Motor neuron (in vitro differentiated cells): ENCODE data around the gene ENPP5. TPM values are rescaled to one million over a fixed set of nuclear protein-coding genes. Genes with fewer than 3 reads are reported as not detected.
"Not testable (repeated sequence)": the region's sequence is repeated elsewhere in the genome, so short reads cannot be mapped to it uniquely, and the experiment has no call there.

Experiments used
- ATAC-seq, 8 experiments: fragments of 200-7000 bp; cut with Tn5 transposase; replicated peaks in 6 of 8; 2 replicates each; pipeline ENCODE4 v1.8.0; 2021; ENCODE audit warnings: mild to moderate bottlenecking in 8 of 8, moderate library complexity in 8 of 8
- H3K27ac ChIP-seq, 2 donors: fragments of 250-450 bp; sonication (Bioruptor Pico); 2 replicates each; pipeline ENCODE4 v1.9.0; 2021; ENCODE audit warnings: antibody characterized with exemption in 2 of 2, mild to moderate bottlenecking in 2 of 2, moderate library complexity in 1 of 2
- H3K4me1 ChIP-seq, 2 donors: fragments of 250-450 bp; sonication (Bioruptor Pico); replicated peaks in 1 of 2; 2 replicates each; pipeline ENCODE4 v1.6.1; 2021; ENCODE audit warnings: antibody characterized with exemption in 2 of 2, mild to moderate bottlenecking in 2 of 2, moderate library complexity in 1 of 2
- H3K4me3 ChIP-seq, 5 donors: fragments of 250-450 bp; sonication (Bioruptor Pico); 2 replicates each; pipeline ENCODE4 v1.9.0; 2021; ENCODE audit warnings: antibody characterized with exemption in 5 of 5, mild to moderate bottlenecking in 5 of 5, moderate library complexity in 4 of 5
- WGBS, 10 experiments: fragments of 450-650 bp; shearing (Covaris generic); methylation state at CpG; one replicate each; pipeline ENCODE4 v1.0.0; 2022; 5-methylcytosine and 5-hydroxymethylcytosine counted together
- in situ Hi-C, 9 experiments: fragments of 400-800 bp; cut with MboI; loops; one replicate each; pipeline ENCODE4 v1.15.0; 2021; ENCODE audit warnings: low sequenced_read_pairs in 9 of 9, low pct_unique_long_range_greater_than_20kb in 2 of 9; ENCODE audit not compliant: unreplicated experiment in 9 of 9
- total RNA-seq, 8 experiments: library from RNA; unstranded; fragments of 300-600 nt; gene quantifications; 2 replicates each; pipeline versions ENCODE4 v1.2.3 to v1.2.4, GENCODE V29; 2022

The ENPP5 gene
- total RNA-seq, 8 experiments from 2014 or later = 0.17 to 5.1 (median 2.3) TPM; not detected in 2

DNA sequence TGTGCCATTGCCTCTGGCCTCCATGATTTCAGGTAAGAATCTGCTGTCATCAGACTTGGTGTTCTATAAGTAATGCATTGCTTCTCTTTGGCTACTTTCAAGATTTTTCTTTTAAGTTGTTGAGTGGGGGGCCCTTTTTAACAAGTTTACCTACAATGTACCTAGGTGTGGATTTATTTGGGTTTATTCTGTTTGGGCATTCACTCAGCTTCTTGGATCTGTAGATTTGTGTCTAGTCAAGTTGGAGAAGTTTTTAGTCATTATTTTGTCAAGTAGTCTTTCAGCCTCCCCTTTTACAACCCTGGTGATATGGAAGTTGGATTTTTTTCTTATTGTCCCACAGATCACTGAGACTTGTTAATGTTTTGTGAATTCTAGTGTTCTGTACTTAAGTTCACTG is 14.1 kb downstream of the ENPP5 start:
- Histone ChIP-seq H3K4me3 (no peak overlapping the region), H3K27ac (no peak overlapping the region)

GRCh38 chr6:46149066-46149465 is 21.7 kb downstream of the ENPP5 start:
- ATAC-seq, H3K27ac ChIP-seq, H3K4me1 ChIP-seq, in situ Hi-C loops, H3K4me3 ChIP-seq: not testable (repeated sequence)
- WGBS, 10 experiments = 17 to 100% (median 77%) methylated on average over 1 to 3 of the region's 3 CpGs; no CpG with 5 or more reads in 3 of the 10 experiments

More for the DNA sequence above, 14.1 kb downstream of the ENPP5 start:
- in situ Hi-C loops = no loop called here
- no peaks in the 10 kb centered on the region for H3K4me1 ChIP-seq
- no peak for ATAC-seq

GRCh38 chr6:46144270-46144669 is 26.5 kb downstream of the ENPP5 start:
- Histone ChIP-seq H3K27ac (no peak overlapping the region), H3K4me1 (no peaks in the 10 kb centered on the region), H3K4me3 (no peak overlapping the region)
- 30 to 91% (median 78%) methylated on average over 1 of the region's 1 CpG; no CpG with 5 or more reads in 1 of the 10 experiments for WGBS, 10 experiments
- ATAC-seq = no peak
- in situ Hi-C loops = no loop called here

DNA sequence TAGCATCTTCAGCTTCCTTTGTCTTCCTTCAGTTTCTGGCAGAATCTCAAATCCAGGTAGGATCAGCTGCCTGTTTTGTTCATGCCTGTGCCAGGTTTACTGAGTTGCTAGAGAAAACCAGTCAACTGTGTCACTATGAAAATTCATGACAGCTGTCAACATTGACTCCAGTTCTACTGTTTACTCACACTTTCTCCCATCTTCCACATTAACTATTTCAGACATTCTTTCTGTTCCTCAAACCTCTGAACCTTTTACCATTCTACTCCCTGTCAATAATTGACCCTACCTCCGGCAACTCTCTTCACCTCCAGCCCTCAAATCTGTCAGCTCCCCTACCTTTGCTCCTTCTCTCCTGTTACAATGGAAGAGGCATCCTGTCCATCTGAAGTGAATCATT is 32.5 kb downstream of the ENPP5 start:
- ATAC-seq = no peak
- Histone ChIP-seq H3K4me1 (no peaks in the 10 kb centered on the region), H3K27ac (no peak overlapping the region), H3K4me3 (no peak overlapping the region)
- 0 to 100% (median 83%) methylated on average over 1 of the region's 1 CpG; no CpG with 5 or more reads in 3 of the 10 experiments for WGBS, 10 experiments
- in situ Hi-C loops = no loop called here

DNA sequence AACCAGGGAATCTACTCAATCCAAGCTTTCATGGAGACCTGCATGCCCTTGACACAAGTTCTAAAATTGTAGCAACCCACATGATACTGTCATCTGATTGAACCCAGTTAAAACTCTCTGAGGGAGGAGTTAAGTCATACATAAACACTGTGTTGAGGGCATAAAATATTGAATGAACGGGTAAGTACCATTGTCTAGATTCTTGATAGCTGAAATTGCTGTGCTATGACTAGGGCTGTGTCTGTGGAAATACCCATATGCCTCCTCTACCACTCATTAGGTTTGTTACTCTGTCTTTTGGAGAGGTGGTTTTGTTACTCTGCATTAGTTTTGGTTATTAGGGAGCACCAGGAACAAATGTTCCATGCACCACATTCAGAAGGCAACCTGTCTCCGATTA is 33.4 kb downstream of the ENPP5 start:
- H3K4me3 ChIP-seq = no peak overlapping the region
- 0 to 100% (median 80%) methylated on average over 1 to 2 of the region's 2 CpGs; no CpG with 5 or more reads in 1 of the 10 experiments for WGBS, 10 experiments
- H3K4me1 ChIP-seq = no peaks in the 10 kb centered on the region
- no peak for ATAC-seq
- H3K27ac ChIP-seq = no peak overlapping the region
- in situ Hi-C loops = no loop called here

GRCh38 chr6:46136831-46137230 is 33.9 kb downstream of the ENPP5 start:
- H3K27ac ChIP-seq = no peak overlapping the region
- no peaks in the 10 kb centered on the region for H3K4me1 ChIP-seq
- no peak for ATAC-seq
- in situ Hi-C loops = no loop called here
- 0 to 100% (median 67%) methylated on average over 1 to 2 of the region's 2 CpGs; no CpG with 5 or more reads in 1 of the 10 experiments for WGBS, 10 experiments
- H3K4me3 ChIP-seq = no peak overlapping the region

DNA sequence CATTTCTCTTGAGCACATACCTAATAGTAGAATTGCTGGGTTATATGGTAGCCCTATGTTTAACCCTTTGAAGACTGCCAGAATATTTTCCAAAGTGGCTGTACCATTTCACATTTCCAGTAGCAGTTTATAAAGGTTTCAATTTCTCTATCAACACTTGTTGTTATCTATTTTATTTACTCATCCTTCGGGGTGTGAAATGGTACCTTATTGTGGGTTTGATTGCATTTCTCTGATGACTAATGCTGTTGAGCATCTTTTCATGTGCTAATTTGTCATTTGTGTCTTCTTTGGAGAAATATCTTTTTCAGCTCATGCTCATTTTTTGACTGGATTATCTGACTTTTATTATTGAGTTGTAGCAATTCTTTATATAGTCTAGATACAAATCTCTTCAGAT is 35.6 kb downstream of the ENPP5 start:
- in situ Hi-C loops = no loop called here
- Histone ChIP-seq H3K4me3 (no peak overlapping the region), H3K4me1 (peaks cover 2 to 4% of the 10 kb centered on the region in 2 donors), H3K27ac (no peak overlapping the region)
- 12 to 100% (median 65%) methylated on average over 1 of the region's 1 CpG for WGBS, 10 experiments
- no peak for ATAC-seq

DNA sequence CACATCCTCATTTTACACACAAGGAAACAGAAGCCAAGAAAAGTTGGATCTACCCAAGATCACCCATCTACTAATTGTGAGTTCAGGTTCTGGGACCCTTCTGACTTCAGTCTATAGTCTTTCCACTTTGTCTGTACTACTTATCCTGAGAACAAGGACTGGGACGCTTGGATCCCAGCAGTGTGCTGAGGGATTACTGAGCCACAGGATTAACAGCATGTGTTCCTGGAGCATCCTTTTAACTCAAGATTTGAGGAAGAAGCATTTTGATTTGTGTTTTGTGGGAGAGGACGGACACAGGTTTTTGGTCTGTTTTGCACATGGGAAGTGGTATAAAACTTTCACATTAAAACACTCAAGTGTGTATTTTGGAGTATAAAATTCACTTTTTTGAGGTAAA is 36.6 kb downstream of the ENPP5 start:
- no peak for ATAC-seq
- Histone ChIP-seq H3K27ac (no peak overlapping the region), H3K4me1 (peaks cover 2 to 4% of the 10 kb centered on the region in 2 donors), H3K4me3 (no peak overlapping the region)
- in situ Hi-C loops = no loop called here
- 10 to 100% (median 87%) methylated on average over 1 to 2 of the region's 2 CpGs; no CpG with 5 or more reads in 2 of the 10 experiments for WGBS, 10 experiments

GRCh38 chr6:46131291-46131690 is 39.5 kb downstream of the ENPP5 start:
- H3K4me3 ChIP-seq, H3K27ac ChIP-seq, in situ Hi-C loops, ATAC-seq: not testable (repeated sequence)
- no CpG with 5 or more reads among the region's 1 CpG for WGBS, 10 experiments
- H3K4me1 ChIP-seq = peaks cover 2 to 13% of the 10 kb centered on the region in 2 donors

GRCh38 chr6:46130666-46131065 is 40.1 kb downstream of the ENPP5 start:
- no peak overlapping the region for H3K27ac ChIP-seq
- H3K4me3 ChIP-seq = peak overlapping the region; percentile 54 to 88 (median 72)
- H3K4me1 ChIP-seq = peaks cover 2 to 13% of the 10 kb centered on the region in 2 donors
- in situ Hi-C loops = no loop called here
- no peak for ATAC-seq
- WGBS, 10 experiments = 16 to 100% (median 67%) methylated on average over 1 to 4 of the region's 4 CpGs; no CpG with 5 or more reads in 3 of the 10 experiments

- in situ Hi-C loops = no loop called here
- peak; percentile 99 to 100 (median 100) for ATAC-seq
- H3K27ac ChIP-seq = peak within 1 kb of the TSS in 1 of 2 donors; percentile 19
These were observed 40.9 kb downstream of the ENPP5 start, which contains the start of gene ENPP4 for GRCh38 chr6:46129629-46130511. TSS of gene ENPP4 (plus strand) at chr6:46129989. CDS start at chr6:46139584, 9,595 bp downstream.

DNA sequence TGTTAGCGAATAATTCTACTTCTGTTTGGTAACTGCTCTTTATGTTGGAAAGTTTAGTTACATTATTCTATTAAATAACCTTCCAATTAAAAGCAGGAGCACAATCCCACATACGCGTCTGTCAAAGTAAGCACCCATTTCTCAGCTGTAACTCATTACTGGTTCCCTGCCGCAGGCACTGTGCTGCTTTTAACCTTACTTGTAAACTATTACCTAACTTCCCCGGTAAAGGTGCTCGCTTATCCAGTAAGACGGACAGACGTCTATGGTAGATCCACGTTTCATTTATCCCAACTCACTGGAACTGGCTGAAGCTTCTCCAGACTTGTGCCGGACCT is 41.5 kb downstream of the ENPP5 start:
- WGBS, 10 experiments = 0 to 30% (median 12%) methylated on average over 2 to 10 of the region's 10 CpGs; no CpG with 5 or more reads in 2 of the 10 experiments
- in situ Hi-C loops = no loop called here
- Histone ChIP-seq H3K27ac (no peak overlapping the region), H3K4me3 (peak overlapping the region; percentile 54 to 88 (median 72)), H3K4me1 (peaks cover 2 to 13% of the 10 kb centered on the region in 2 donors)
- peak in 3 of 8 experiments; percentile 6 to 22 (median 15) for ATAC-seq

More at GRCh38 chr6:46129629-46130511, 40.9 kb downstream of the ENPP5 start, which contains the start of gene ENPP4:
- Histone ChIP-seq H3K4me1 (peaks cover 2 to 13% of the 10 kb centered on the region in 2 donors), H3K4me3 (peak within 1 kb of the TSS; percentile 54 to 88 (median 72))
- WGBS, 10 experiments = 0 to 6% (median 0%) methylated on average over 1 to 23 of the region's 61 CpGs; no CpG with 5 or more reads in 2 of the 10 experiments

GRCh38 chr6:46128476-46128875 is 42.3 kb downstream of the ENPP5 start:
- in situ Hi-C loops = no loop called here
- ATAC-seq = no peak
- H3K4me1 ChIP-seq = peaks cover 2 to 13% of the 10 kb centered on the region in 2 donors
- peak overlapping the region in 3 of 5 donors; percentile 72 to 88 (median 82) for H3K4me3 ChIP-seq
- 31 to 100% (median 92%) methylated on average over 1 to 3 of the region's 3 CpGs; no CpG with 5 or more reads in 3 of the 10 experiments for WGBS, 10 experiments
- H3K27ac ChIP-seq = no peak overlapping the region
